ENCODE results near the gene CELF4. TPM values are rescaled to one million over a fixed set of nuclear protein-coding genes. Genes with fewer than 3 reads are reported as not detected.

The CELF4 gene
- total RNA-seq, 1 donor from 2014 or later: not detected

- DNase-seq (ENCODE audit: low read depth in 2 of 2): no peak
Measured at GRCh38 chr18:37527395-37527794, 38.2 kb downstream of the CELF4 start.

DNA sequence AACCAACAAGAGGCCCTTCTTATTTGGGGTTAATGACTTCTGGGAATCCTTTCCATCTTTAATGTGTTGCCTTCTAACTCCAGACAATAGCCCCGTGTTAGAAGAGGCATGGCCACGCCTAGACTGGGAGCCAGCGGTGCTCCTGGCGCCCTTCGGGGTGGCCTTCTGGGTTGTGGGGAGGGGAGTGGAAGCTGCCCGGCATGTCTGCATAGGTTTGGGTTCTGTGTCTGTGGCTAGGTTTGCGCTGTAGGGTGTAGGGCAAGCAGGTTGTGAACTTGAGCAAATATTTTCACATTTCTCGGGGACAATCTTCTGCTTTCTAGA is 40.4 kb downstream of the CELF4 start:
- no peak for DNase-seq (ENCODE audit: low read depth in 2 of 2)

- DNase-seq (ENCODE audit: low read depth in 2 of 2): no peak
Measured at GRCh38 chr18:37524498-37525261, 40.9 kb downstream of the CELF4 start.

DNA sequence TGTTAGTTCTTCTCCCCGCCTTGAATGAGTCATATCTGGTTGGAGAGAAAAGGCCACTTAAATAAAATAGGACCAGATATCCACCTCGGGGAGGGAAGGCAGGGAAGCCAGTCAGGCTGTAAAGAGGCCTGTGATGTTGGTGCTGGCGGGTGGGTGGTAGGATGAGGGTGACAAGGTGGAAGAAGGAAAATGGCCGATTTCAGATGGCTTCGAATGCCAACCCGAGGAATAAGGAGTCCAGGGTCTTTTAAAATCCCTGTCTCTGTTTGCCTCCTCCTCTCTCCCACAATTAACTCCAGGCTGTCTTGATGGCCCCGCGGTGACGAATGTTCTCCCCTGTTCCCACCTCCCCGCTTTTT is 41.5 kb downstream of the CELF4 start:
- no peak for DNase-seq (ENCODE audit: low read depth in 2 of 2)

- DNase-seq (ENCODE audit: low read depth in 2 of 2): no peak
Measured at GRCh38 chr18:37521510-37522465, 43.8 kb downstream of the CELF4 start.

GRCh38 chr18:37520508-37520907 is 45.1 kb downstream of the CELF4 start:
- DNase-seq (ENCODE audit: low read depth in 2 of 2): no peak

DNA sequence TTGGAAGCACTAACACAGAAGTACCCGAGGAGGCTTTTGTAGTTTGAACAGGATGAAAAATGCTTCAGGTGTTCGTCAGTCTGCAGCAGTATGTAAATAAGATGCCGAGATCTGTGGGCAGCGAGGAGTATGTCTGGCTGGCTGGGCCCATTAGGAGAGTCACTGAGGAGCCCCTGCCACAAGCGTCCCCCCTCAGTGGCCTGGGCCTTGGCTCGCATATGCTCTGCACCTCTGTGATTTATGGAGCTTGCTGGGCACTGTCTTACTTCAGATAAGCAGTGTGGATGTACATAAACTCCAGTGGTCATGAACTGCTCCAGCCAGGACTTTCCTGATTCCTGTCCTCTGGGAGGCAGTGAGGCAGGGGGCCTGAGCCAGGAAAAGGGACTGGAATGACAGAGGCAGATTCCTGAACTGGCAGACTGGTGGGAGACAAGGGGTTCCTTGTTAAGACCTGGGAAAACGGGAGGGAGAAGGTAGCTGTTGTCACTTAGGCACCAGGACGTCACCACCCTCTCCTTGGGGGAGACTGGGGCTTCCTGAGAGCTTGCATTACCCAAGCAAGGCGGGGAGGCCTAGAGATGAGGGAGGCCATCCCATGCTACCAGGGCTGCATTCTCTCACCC is 46.0 kb downstream of the CELF4 start:
- no peak for DNase-seq (ENCODE audit: low read depth in 2 of 2)

GRCh38 chr18:37516361-37516853 is 49.2 kb downstream of the CELF4 start:
- DNase-seq (ENCODE audit: low read depth in 2 of 2): no peak

DNA sequence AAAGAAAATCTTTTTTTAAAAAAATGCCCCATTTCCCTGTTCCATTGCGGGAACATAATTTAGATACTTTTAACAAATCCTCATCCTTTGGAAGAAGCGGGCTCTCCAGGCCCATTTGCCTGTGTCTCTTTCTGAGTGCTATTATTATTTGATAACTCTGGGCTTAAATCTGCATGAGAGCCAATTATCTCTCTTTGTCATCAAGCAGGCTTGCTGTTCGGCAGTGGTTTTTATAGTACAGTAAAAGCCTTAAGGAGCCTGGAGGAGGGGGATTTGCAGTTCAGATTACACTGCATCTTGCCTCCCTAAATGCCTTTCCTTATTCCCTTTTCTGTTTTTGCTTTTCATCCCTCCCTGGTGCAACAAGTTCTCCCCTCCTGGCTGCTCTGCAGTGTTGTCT is 50.6 kb downstream of the CELF4 start:
- DNase-seq (ENCODE audit: low read depth in 2 of 2): no peak

DNA sequence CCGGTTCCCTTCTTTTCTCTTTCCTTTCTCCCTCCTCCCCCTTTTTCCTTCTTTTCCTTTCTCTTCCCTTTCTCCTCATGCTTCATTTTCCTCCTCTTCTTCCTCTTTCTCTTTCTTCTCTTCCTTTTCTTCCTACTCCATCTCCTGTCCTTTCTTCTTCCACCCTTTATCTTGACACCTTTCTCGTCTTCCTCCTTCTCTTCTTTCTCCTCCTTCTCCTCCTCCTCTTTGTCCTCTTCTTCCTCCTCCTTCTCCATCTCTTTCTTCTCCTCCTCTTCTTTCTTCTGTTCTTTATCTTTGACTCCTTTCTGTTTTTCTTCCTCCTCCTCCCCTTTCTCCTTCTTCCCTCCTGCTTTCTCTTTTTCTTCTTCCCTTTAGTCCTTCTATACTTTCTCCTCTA is 53.2 kb downstream of the CELF4 start:
- DNase-seq (ENCODE audit: low read depth in 2 of 2): no peak

DNA sequence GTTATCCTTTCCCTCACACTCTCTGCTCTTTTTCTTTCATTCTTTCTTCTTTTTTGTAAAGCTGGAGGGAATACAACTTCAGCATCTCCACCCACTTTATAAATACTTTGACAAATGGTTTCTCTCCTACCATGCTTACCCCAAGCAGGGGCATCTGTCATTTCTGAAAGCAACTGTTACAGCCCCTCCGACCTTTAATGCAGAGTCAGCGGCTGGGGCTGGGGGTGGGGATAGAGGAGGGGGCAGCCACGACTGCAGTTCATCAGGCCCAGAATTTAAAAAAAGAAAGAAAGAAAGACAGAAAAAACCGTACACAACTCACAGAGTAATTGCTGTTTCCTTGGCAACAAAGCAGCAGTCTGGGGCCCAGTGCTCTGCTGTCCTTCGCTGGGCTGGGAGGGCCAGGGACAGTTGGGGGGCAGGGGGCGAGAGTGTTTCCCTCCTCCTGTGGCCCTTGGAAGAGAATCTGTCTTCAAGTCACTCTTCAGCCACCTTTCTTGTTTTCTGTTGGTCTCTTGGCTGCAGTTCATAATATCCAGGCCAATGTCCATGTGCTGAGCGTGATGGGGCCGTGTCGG is 53.8 kb downstream of the CELF4 start:
- DNase-seq (ENCODE audit: low read depth in 2 of 2): no peak

DNA sequence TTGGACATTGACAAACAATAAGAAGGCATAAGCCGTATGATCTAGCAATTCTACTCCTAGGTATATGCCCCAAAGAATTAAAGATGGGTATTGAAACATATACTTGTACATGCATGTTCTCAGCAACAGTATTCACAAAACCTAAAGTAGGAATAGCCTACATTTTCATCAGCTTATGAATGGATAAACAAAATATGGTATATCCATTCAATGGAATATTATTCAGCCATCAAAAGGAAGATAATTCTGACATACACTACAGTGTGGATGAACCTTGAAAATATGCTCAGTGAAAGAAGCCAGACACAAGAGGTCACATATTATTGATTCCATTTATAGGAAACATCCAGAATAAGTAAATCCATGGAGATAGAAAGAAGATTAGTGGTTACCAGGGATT is 56.0 kb downstream of the CELF4 start:
- no peak for DNase-seq (ENCODE audit: low read depth in 2 of 2)

DNA sequence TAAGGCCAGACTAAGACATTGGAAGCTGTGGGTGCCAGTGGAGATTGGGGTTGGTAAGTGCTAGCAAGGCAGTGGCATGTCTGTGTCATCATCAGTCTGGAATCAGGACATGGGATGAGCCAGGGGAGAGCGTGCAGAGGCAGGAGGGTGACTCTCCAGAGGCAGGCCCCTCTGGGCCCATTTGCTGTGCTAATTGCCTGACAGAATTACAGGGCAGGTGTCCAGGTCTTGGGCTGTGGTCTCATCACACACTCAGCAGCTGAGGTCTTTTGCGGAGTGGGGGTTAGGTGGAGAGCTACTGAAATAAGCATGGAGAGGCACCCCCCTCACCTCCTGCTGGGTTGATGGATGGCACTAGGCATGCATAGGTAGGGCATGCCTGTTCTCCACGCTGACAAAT is 57.4 kb downstream of the CELF4 start:
- no peak for DNase-seq (ENCODE audit: low read depth in 2 of 2)

DNA sequence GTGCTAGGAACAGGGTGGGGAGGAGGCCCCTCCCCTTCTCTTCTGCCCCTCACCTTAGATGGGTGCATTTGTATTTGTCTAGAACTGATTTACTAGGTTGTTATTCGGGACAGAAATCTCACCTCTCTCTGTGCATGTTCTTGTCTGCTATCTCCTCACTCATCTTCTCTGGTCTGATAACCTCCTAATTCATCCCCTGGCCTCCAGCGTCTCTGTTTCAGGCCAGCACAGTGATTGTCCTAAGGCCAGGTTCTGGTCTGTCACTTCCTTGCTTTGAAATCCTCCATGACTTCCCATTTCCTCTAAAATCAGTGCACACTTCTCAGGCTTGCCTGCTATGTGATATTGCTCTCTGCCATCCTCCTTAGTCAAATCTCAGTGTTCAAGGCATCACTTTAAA is 58.4 kb downstream of the CELF4 start:
- DNase-seq (ENCODE audit: low read depth in 2 of 2): no peak

- DNase-seq (ENCODE audit: low read depth in 2 of 2): no peak
Measured at GRCh38 chr18:37506001-37506400, 59.6 kb downstream of the CELF4 start.

DNA sequence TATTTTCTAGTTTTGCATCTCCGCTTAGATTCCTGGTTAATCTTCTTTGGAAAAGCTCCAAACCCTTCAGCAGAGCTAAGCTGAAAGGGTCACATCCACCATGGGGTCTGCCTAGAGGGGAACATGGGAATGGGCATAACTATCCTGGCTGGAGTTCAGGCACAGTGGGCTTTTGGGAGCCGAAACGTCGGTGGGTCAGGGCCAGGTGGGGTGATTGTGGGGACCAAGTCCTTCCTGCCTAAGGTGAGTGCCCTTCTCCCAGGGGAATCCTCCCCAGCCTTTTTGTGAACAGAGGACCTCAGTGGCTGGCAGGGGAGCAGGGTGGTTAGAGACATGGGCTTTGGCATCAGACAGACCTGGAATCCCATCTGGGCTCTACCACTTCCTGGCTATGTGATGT is 60.3 kb downstream of the CELF4 start:
- no peak for DNase-seq (ENCODE audit: low read depth in 2 of 2)

DNA sequence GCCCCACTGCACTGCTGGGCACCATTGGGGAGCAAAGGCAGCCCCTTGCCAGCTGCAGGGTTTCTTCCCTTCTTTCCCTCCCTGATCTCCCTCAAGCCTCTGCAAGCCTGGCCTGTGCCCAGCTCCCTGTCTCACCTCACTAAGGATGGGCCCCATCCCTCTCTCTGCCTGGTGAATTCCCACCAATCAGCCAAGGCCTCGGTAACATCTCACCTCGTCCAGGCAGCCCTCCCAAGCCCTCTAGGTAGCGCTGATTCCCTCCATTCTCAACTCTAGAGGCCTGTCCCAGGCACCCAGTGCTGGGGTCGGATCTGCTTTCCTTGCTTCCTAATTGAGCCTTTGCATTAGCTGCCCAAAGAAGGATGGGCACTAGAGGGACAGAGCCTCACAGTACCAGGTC is 63.0 kb downstream of the CELF4 start:
- no peak for DNase-seq (ENCODE audit: low read depth in 2 of 2)

DNA sequence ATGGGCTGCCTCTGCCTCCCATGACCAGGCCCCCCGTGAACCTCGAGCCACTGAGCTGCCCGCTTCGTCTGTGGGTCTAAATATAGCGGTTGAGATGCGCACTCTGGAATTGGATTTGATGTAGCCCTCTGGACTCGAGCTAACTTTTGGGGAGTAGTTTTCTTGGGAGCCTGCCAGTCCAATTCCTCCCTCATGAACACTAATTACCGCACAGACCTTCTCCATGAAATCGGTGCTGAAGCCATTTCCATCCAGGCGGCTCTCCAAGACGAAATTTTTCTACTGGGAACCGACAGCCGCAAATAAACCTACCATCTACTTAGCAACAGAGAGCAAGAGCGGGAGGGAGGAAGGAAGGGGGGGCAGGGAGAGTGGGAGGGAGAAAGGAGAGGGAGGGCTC is 63.6 kb downstream of the CELF4 start:
- no peak for DNase-seq (ENCODE audit: low read depth in 2 of 2)

DNA sequence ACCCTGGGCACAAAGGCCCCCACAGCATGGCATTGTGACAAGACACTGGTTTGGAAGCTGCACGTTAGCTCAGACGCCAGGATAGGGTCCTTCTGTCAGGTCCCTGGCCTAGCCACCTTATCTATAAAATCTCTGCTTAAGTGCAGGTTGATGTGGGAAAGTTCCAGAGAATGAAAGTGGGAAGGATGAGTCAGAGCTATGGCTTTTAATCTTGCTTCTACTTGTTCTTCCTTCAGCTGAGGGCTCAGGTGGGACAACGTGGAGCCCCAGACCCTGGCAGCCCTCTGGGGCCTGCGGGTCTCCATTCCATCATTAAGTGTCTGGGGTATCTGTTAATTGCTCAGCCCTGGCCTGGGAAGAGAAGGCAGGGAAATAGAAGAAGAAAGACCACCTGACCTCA is 64.5 kb downstream of the CELF4 start:
- DNase-seq (ENCODE audit: low read depth in 2 of 2): no peak

DNA sequence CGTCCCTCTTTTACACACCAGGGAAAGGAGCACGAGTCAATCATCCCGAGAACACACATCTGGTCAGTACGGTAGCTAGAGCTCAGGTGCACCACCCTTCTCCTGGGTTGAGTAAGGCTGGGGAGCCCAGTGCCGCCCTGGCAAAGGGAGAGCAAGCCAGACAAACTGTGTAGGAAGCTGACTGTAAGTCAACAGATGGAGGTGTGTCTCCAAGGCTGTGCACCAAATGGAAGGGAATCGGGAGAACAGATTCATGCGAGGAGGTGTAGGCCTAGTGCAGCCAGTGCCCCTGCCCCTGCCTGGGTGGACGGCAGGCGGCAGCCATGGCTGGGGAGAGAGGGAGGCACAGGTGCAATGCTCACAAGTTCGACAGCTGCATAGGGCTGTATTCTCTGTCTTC is 65.7 kb downstream of the CELF4 start:
- no peak for DNase-seq (ENCODE audit: low read depth in 2 of 2)

DNA sequence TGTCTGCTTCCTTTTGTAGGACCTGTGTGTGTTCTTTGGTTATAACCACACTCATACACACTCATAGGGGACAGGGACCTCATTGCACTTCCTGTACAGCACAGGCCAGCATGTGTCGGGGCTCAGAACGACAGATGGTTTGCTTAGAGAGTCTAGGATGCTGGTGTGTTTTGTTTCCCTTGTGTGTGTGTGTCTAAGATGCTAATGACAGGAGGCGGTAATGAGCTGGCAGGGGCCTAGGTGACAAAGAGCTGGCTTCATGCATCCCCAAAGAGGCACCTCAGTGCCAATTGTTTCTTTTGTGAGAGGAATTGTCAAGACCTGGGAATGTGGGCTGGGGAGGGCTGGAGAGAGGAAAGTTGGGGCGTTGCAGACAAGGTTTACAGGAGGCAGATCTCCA is 66.6 kb downstream of the CELF4 start:
- no peak for DNase-seq (ENCODE audit: low read depth in 2 of 2)

Data from lung microvascular endothelial cell (primary cell).